Panc1 (cell line): ENCODE data around the gene IGSF10. TPM values are rescaled to one million over a fixed set of nuclear protein-coding genes. Genes with fewer than 3 reads are reported as not detected.

Experiments
- ATAC-seq: fragments of 200-7000 bp; cut with Tn5 transposase; 2 replicates; pipeline ENCODE4 v1.9.1; 2020; ENCODE audit warnings: mild to moderate bottlenecking, moderate library complexity
- BruUV-seq: library from RNA; stranded (reverse); fragments of 400-500 nt; replicated peaks from 2 replicates; lab custom pipeline; 2021; lab: Mats Ljungman, UMichigan
- CTCF ChIA-PET: fragments of 300-600 bp; sonication (Branson Sonifier 250); formaldehyde crosslinking; loops from one replicate; lab custom pipeline; 2022; ENCODE audit warnings: antibody characterized with exemption; lab: Charles Lee
- POLR2A ChIA-PET: fragments of 300-600 bp; sonication (Branson Sonifier 250); formaldehyde crosslinking; loops from one replicate; lab custom pipeline; 2022; ENCODE audit warnings: antibody characterized with exemption; lab: Charles Lee
- DNase-seq: peaks from one replicate; pipeline ENCODE4 v3.0.0-alpha.2; 2010; ENCODE audit warnings: low read depth, low spot score
- H3K27ac ChIP-seq: 2 replicates; pipeline ENCODE4 v1.5.1; 2011; ENCODE audit warnings: mild to moderate bottlenecking, low read length, inconsistent platforms
- H3K27me3 ChIP-seq: fragments of 200-500 bp; sonication (Bioruptor generic); 2 replicates; pipeline ENCODE4 v1.6.0; 2014; ENCODE audit warnings: low read length, inconsistent platforms; ENCODE audit not compliant: control insufficient read depth, insufficient read depth
- H3K36me3 ChIP-seq: fragments of 200-500 bp; sonication (Bioruptor generic); 2 replicates; pipeline ENCODE4 v1.5.1; 2014; ENCODE audit warnings: inconsistent platforms, mild to moderate bottlenecking, low read length, moderate library complexity; ENCODE audit not compliant: control insufficient read depth, insufficient read depth
- H3K4me1 ChIP-seq: 2 replicates; pipeline ENCODE4 v1.5.1; 2011; ENCODE audit warnings: inconsistent platforms, mild to moderate bottlenecking, low read length, moderate library complexity; ENCODE audit not compliant: control insufficient read depth, insufficient read depth
- H3K4me3 ChIP-seq, 2 experiments: 2 replicates each; pipeline ENCODE4 v1.5.1; 2011 to 2012; ENCODE audit warnings: low read depth in 2 of 2, low read length in 2 of 2, mild to moderate bottlenecking in 2 of 2, inconsistent platforms in 1 of 2, moderate library complexity in 1 of 2
- H3K9me3 ChIP-seq: fragments of 200-500 bp; sonication (Bioruptor generic); 2 replicates; pipeline ENCODE4 v1.5.1; 2014; ENCODE audit warnings: low read depth, mild to moderate bottlenecking, inconsistent platforms, low read length, moderate library complexity; ENCODE audit not compliant: control insufficient read depth, insufficient read depth
- CTCF ChIP-seq: fragments of 450-650 bp; IDR thresholded peaks from 2 replicates; pipeline ENCODE4 v1.5.1; 2017; ENCODE audit warnings: mild to moderate bottlenecking
- POLR2AphosphoS5 ChIP-seq: IDR thresholded peaks from 2 replicates; pipeline ENCODE4 v1.6.1; 2012; ENCODE audit warnings: mild to moderate bottlenecking, low read depth, low read length, moderate library complexity
- REST ChIP-seq, 2 experiments: IDR thresholded peaks; 2 replicates each; pipeline ENCODE4 v1.6.1; 2011 to 2012; ENCODE audit warnings: low read depth in 2 of 2, control low read depth in 1 of 2, low read length in 1 of 2, mild to moderate bottlenecking in 1 of 2, moderate library complexity in 1 of 2; ENCODE audit not compliant: insufficient read depth in 1 of 2
- SIN3A ChIP-seq: IDR thresholded peaks from 2 replicates; pipeline ENCODE4 v1.6.1; 2012; ENCODE audit warnings: low read depth, mild to moderate bottlenecking, low read length, moderate library complexity, borderline replicate concordance; ENCODE audit not compliant: insufficient read depth
- TCF7L2 ChIP-seq: IDR thresholded peaks from 2 replicates; pipeline ENCODE4 v1.6.1; 2011; ENCODE audit warnings: mild to moderate bottlenecking, low read depth, low read length, inconsistent platforms
- in situ Hi-C: cut with HindIII; loops from 2 replicates; pipeline ENCODE4 v1.10.0; 2016; ENCODE audit warnings: low sequenced_read_pairs, low pct_unique_long_range_greater_than_20kb
- intact Hi-C: fragments of 100-400 bp; cut with micrococcal nuclease; formaldehyde crosslinking; loops from one replicate; pipeline ENCODE4 v1.10.0; 2022; ENCODE audit not compliant: unreplicated experiment
- total RNA-seq: library from RNA; stranded (reverse); gene quantifications from one replicate; pipeline ENCODE4 v1.2.1, GENCODE V29; 2021; ENCODE audit not compliant: unreplicated experiment

Gene IGSF10
- total RNA-seq, 1 experiment from 2014 or later, result 0.10 TPM

GRCh38 chr3:151426341-151426657 is 34.6 kb downstream of the IGSF10 start:
- ChIA-PET POLR2A (no interaction called here), CTCF (interaction anchor here (0.9 kb wide), 1 partner anchor 413 kb away, joined by 4 read pairs; no protein-coding TSS in a partner anchor)
- DNase-seq (no peak), ATAC-seq (0 out of 2 replicates have a peak, but pooled peaks have one; percentile 68)
- in situ Hi-C loops (no loop called here), intact Hi-C loops (no loop called here)
- Histone ChIP-seq H3K36me3 (no peaks in the 10 kb centered on the region), H3K9me3 (no peaks in the 10 kb centered on the region), H3K4me3 (no peak overlapping the region), H3K27ac (no peak overlapping the region), H3K4me1 (no peaks in the 10 kb centered on the region), H3K27me3 (no peaks in the 10 kb centered on the region)
- BruUV-seq, result no TSS peak
- TF ChIP-seq CTCF (peak; percentile 43), TCF7L2 (no peak)

GRCh38 chr3:151425627-151426340 is 35.1 kb downstream of the IGSF10 start:
- H3K27me3 ChIP-seq, result no peaks in the 10 kb centered on the region
- intact Hi-C loops (no loop called here), in situ Hi-C loops (no loop called here)
- H3K36me3 ChIP-seq, result no peaks in the 10 kb centered on the region
- ATAC-seq (no peak), DNase-seq (no peak)
- CTCF ChIA-PET, result interaction anchor here (0.9 kb wide), 1 partner anchor 413 kb away, joined by 4 read pairs; no protein-coding TSS in a partner anchor
- no peaks in the 10 kb centered on the region for H3K4me1 ChIP-seq
- H3K9me3 ChIP-seq, result no peaks in the 10 kb centered on the region
- H3K4me3 ChIP-seq, result no peak overlapping the region
- H3K27ac ChIP-seq, result no peak overlapping the region
- BruUV-seq, result no TSS peak
- TF ChIP-seq CTCF (peak; percentile 66; the same call in 1 of the 2 replicates), TCF7L2 (no peak)
- POLR2A ChIA-PET, result no interaction called here

- in situ Hi-C loops, result no loop called here
- Histone ChIP-seq H3K27ac (no peak overlapping the region), H3K36me3 (no peaks in the 10 kb centered on the region), H3K4me1 (no peaks in the 10 kb centered on the region), H3K9me3 (no peaks in the 10 kb centered on the region), H3K4me3 (no peak overlapping the region), H3K27me3 (no peaks in the 10 kb centered on the region)
- CTCF ChIA-PET, result no interaction called here
- DNase-seq, result no peak
- BruUV-seq, result no TSS peak
- intact Hi-C loops, result no loop called here
- no peak for TF ChIP-seq CTCF
- no peak for TF ChIP-seq TCF7L2
- TF ChIP-seq POLR2AphosphoS5, result no peak
- TF ChIP-seq SIN3A, result no peak
- TF ChIP-seq REST (IDR thresholded peaks at IDR 0.05; ENCODE audit: insufficient read depth in 1 of 2, low read depth in 2 of 2, low read length in 1 of 2), result no peak
- no peak for ATAC-seq
- POLR2A ChIA-PET, result no interaction called here
Measured at GRCh38 chr3:151423091-151423490, 37.8 kb downstream of the IGSF10 start.
